GM18870 (cell line): Measurements from ENCODE around the gene KIF21A.

ENCODE experiments used
- ATAC-seq: cut with Tn5 transposase; IDR thresholded peaks from one replicate; pipeline ENCODE4 v1.9.1; 2021; ENCODE audit warnings: moderate library complexity; ENCODE audit not compliant: unreplicated experiment

The KIF21A gene

DNA sequence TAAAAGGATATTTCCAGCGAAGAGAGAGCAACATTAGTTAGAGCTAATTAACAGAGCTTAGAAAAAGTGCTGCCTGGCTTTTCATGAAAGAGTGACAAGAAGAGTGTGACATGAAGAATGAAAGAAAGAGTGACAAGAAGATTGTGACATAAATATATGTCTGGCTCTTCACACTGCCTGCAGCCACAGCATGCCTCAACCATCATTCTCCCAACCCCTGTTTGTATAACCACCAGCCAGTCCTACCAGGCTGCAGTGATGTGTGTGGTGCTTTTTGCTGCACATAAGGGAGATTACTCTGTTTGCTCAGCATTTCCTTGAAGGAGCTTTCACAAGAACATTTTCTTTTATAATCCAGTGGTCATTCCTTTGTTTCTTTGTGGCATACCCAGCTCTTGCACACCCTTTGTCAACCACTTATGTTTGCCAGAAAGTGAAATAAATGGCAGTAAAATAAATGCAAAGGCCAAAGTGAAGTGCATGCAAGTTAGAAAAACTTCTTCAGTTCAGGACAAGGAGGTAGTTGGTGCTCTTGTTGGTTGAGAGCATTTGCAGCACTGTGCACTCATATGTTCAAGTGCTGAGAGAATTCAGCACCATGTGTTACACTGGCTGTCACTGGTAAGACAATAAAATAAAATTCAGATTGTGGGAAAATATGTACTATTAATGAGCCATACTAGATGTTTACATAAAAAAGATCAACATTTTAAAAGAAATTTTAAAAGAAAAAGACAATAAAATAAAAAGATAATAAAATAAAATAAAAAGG, 50.6 kb downstream of the KIF21A start:
- ATAC-seq = no peak

DNA sequence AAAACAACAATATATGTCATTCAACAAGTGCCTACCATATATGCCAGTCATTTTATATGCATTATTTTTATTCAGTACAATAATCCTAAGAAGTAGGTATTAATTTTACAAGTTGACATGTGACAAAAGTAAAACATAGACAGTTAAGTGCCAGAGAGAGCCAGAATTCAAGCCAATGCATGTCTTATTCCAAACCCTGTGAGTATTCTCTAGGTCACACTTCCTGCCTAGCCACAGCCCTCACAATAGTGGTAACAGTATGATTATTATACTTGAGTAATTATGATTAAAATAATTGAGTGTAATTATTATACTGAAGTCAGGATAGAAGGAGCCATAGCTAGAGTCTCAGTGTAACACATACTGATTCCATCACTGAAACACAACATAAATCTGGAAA, 52.2 kb downstream of the KIF21A start:
- no peak for ATAC-seq

DNA sequence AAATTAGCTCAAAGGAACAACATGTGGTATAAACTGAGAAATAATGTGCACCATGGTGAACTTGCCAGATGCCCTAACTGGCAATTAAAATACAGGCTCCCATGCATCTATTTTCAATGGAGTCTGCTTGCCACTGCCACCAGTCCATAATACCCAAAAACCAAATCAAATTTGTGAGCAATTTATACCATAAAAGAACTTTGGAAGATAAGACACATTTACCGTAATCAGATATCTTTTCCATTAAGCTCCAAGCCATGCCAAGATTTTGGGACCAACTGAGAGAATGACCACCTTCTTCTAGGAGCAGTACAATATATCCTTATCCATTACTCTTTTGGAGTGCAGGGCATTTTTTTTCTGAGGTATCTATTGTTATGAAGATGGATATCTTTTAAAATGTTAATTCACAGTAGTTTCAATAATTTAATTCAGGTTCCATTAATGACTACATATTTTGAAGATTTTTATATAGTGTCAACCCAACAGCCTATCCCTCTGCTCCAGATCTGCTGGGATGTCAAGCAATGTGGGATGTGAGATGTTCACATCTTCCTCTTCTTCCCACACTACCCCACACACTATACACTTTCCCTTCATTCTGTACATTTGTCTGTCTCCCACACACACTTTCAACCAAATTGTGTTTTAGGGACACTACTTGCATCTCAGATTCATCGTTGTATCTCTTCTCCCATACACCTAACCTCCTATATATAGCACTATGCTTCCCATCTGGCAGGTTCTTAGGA, 53.3 kb downstream of the KIF21A start:
- no peak for ATAC-seq

DNA sequence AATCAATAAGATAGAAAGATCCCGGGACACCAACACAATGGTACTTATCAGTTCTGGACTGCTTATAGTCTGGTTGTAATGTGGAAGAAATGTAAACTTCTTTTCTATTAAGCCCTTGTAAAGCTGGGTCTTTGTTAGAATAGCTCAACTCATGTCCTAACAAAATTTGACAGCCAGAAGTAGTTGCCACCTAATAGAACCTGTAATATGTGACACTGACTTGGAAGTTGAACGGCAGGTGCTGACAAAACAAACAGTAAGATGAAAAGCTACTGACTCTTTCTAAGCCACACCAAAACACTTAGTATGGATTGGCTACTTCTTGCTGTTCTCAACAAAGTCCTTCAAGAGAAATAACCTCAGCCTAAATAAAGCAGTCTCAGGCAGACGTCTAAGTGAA, 56.6 kb downstream of the KIF21A start:
- ATAC-seq = no peak

DNA sequence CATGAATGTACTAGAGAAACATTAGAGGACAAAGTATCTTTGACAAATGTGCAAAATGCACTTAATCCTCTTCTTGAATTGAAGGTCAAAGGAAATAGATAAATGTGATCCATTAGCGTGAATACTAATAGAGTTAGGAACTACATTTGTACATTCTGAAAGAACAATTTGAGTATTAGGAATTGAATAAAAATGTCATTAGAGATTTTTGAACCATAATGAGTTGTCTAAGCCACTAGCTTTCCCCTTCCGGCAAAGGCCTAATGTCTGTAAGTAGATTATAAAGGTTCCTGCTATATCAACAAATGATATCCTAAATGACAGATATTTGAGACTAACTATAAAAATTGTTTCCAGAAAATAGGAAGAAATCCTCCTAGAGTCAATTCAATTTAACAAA, 59.8 kb downstream of the KIF21A start:
- ATAC-seq = no peak

DNA sequence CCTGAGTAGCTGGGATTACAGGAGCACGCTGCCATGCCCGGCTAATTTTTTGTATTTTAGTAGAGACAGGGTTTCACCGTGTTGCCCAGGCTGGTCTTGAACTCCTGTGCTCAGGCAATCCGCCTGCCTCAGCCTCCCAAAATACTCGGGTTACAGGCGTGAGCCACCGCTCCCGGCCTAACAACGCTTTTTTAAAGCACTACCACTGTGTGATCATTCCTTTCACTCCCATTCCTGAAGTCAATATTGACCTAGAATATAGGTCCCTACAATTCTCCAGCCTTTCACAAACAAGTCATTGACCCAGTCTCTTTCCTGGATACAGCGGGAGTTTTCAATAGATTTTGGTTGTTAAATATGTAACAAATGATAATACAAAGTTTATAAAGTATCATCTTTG, 62.8 kb downstream of the KIF21A start:
- ATAC-seq = no peak

DNA sequence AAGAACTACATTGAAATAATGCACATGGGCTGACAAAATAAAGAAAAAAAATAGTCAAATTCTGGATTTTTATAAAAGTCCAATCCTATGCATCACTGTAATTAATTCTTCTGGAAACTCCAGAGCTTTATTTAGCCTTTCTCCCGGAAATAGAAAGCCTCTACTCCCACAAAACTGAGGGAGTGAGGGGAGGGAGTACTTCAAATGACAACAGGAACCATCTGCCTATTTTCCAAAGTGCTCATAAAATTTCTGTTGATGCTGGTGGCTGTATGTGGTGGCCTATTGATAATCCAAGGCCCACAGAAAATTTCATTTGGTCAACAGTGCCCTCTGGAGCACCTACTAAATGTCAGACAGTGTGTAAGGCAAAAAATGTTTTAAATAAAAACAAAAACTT, 64.6 kb downstream of the KIF21A start:
- ATAC-seq = no peak

DNA sequence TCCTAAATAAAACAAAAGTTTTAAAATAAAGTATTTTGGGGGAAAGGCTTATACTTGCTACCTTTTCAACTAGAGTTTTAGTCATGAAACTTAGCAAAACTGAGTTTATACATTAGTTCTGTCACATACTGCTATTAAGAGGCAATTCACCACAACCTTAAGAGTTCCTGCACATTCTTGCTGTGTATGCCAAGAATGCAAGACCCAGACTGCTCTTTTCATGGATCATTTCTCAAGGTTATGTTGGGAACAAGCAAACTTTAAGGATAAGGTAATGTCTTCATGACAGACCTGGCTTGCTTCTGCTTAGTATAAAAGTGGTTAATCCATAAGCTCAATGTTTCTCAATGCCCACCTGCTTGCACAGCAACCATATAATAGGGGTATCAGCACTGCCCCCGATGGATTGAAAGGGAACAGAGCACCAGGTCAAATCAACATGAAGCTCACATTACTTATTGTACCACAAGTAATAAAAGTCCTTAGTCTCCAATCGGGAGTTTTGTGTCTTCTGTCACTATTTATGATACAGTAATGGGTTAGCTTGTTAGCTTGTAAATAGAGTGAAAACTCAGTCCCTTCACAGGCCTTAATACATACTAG, 67.6 kb downstream of the KIF21A start:
- ATAC-seq = no peak

DNA sequence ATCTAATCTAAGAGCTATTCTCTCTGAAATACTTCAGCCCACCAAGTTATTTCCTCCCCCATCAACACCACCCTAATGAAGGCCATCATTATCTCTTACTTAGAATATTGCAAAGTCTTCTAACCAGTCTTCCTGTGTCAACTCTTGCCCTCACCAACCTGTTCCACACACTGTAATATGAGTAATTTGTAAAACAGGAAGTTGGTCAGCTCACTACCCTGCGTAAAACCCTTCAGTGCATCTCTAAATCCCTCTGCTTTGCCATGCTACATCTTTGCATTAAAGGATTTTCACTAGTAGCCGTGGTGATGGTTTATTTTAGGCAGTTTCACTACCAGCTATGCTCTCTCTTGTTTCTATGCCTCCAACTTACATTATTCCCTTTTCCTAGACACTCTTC, 70.0 kb downstream of the KIF21A start:
- ATAC-seq = peak; percentile 90

DNA sequence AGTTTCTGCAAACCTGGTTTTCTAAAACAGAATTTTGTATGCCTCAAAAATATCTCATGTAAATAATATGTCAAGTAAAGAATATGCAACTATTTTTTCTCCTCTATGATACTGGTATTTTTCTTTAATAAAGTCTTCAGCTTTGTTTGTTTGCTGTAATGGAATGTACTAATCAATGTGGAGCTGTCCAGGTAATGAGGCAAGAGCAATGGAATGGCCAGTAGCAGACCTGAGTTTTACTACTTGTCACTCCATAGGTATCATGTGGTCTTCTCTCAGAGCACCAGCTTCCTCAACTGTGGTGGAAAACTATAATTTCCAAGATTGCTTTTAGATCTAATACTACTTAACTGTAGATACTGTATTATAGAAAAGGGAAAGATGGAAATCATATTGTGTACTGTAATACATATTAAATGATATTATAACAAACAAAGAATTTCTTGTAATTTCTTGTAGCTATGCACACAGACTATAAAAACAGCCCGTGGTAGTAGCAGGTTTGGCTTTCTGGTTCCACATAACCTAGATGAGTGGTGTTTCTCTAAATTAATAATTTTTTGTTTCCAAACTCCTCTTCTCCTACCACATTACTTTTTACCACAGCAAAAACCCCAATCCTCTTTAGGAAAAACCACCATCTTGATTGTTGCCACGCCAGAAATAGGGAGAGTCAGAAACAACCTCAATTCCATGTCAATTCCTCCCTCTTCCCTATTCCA, 70.6 kb downstream of the KIF21A start:
- ATAC-seq = no peak

DNA sequence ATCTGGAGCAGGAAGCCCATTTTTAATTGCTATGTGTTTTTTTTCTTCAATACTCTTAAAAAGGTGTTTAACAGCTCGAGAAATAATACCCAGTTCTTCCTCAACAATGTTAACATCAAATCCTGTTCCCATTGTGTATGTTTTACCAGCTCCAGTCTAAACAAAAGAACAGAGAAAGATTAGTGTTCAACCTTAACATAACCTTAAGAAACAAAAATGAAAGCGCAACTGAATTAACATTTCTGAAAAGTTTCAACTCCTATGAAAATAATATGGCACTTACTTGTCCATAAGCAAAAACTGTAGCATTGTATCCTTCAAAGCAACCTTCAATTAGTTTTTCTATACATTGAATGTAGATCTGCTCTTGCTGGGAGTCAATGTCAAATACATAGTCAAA, 73.2 kb downstream of the KIF21A start:
- ATAC-seq = no peak

DNA sequence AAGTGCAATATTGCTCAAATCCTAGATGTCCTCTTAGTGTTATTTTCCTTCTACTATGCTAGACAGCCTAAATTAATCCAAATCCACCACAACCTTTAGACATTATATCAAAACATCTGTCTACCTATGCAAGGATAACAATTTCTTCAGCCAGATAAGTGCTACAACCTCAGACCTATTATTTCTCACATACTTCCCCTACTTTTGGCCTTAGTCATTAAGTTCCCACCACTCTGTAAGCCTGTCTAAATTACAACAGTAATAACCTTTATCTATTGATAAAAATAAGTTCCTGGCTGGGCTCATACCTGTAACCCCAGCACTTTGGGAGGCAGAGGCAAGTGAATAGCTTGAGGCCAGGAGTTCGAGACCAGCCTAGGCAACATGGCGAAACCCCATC, 74.0 kb downstream of the KIF21A start:
- ATAC-seq = no peak

DNA sequence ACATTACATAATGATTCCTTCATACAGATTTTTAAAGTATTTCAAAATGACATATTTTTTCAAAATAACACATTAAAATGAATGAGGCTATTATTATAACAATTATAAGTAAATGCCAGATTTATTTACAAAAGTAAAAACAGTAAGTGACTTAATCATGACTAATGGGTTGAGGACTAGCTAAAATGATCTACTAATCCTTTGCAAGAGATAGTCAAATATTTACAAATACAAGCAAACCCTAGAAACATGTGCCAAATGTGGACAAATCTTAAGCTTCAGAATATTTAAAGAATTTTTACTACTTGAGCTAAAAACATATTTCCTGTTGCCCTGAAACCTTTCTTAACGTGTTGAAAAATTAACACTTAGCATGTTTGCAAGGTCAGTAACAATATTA, 74.8 kb downstream of the KIF21A start:
- no peak for ATAC-seq

DNA sequence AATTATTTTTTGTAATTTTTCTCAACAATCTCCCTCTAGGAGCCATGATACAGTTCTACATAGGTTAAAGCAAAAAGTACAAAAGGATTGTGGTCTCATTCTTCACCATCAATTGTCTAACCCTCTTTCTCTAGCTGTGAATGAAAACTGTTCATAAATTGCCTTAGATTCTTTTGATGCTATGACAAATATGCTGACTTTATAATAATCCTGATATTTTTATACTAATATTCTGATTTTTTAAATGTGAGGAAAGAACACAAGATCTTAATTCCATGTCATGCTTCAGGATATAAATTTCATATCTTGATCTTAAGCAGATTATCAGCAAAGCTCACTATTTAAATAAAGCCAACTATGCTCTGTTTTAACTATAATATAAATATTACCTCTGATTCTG, 75.4 kb downstream of the KIF21A start:
- ATAC-seq = no peak

DNA sequence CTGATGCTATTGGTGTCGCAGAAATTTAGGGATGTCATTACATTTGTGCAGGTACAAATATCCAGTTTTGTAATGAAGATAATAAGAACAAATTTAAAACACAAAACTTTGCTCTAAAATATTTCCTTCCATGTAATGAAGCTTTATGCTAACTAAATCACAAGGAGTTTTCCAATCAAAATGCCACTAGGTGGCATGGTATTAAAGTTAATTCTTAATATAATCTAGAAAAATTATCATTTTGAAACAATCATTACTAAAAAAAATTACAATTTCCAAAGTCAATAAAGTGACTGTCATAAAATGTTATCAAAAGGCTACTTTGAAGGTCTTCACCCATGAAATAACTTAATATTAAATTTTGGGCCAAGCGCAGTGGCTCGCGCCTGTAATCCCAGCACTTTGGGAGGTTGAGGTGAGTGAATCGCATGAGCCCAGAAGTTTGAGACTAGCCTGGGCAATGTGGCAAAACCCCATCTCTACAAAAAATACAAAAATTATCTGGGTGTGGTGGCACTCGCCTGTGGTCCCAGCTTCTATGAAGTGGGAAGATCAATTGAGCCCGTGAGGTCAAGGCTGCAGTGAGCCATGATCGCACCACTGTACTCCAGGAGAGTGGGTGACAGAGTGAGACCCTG, 77.4 kb downstream of the KIF21A start:
- no peak for ATAC-seq

DNA sequence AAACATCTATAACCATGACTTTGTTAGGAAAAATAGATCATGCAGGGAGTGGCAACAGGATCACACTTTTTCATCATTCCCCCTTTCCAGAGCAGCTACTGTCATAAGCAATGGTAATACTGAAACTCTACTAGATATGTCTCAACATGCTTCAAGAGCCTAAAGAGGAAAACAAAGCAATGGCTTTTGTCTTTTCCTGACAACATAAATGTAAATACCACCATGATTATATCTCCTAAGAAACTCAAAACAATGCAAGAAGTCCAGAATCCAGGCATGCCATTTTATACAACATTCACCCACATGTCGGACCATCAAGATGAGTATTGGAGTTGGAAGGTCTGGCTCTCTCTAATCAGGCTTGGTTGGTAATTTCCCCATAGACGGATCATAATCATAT, 78.7 kb downstream of the KIF21A start:
- ATAC-seq = no peak

DNA sequence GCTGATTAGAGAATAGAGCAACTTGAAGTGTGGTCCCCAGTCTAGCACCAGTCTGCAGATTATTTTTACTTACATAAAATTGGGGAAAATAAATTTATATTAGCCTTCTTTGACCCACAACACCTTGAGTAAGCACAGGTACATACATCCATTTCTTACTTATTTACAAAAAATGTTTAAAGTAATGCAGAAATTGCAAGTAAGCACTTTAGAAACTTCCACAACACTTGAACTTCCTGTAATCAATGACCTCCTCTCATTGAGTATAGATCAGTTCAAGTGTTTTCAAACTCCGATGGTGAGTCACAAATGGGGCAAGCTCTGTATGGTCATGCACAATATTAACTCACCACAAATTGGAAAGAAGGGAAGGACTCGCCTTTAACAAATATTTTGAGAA, 83.3 kb downstream of the KIF21A start:
- ATAC-seq = no peak

DNA sequence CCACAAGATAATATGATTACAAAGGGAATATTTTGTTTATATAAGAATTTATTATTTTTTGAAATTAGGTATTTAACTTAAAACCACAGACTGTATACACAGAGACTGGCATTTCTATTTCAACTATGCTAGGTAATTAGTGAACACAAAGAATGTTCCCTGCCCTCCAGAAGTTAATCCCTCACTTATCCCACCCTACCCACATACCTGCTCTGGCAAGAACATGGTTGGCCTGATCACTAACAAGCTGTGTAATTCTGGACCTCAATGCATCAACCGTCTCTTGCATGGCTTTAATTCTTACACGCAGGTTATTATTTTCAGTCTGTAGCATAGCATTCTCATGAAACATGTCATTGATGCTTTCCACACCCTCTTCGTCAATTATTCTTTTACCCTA, 85.9 kb downstream of the KIF21A start:
- ATAC-seq = no peak

DNA sequence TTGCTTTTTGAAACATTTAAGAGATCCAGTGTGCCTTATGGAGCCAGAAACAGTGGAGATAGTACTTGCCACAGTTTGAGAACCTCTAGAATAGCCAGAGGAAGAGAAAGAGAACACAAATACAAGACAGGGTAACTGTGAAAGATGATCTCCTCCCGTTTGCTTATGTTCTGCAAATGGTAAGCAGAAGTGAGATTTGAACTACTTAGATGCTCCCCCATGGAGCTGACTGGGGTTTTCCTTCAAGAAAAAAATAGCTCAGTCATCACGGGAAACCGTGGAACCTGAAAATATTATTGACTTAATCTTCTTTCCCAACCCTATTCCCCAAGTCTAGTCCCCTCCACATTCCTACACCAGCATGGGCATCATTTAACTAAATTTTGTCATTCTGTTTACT, 87.1 kb downstream of the KIF21A start:
- no peak for ATAC-seq

DNA sequence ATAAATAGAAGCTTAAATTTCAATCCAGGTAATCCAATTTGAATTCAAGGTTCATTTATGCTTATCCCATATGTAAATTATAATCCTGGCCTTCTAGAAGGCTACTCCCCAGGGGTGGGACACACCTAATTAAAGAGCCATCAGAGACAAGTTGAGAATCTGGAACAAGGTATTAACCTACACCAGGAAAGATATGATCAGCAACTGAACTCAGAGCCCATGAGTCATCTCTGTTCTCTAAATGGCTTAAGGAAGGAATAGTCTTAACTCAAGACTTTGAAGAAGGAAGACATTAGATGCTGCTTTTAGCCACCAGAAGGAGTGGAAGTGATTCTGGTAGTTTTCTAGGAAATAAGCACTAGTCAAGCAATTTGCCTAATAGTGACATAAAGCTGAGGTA, 88.0 kb downstream of the KIF21A start:
- no peak for ATAC-seq

DNA sequence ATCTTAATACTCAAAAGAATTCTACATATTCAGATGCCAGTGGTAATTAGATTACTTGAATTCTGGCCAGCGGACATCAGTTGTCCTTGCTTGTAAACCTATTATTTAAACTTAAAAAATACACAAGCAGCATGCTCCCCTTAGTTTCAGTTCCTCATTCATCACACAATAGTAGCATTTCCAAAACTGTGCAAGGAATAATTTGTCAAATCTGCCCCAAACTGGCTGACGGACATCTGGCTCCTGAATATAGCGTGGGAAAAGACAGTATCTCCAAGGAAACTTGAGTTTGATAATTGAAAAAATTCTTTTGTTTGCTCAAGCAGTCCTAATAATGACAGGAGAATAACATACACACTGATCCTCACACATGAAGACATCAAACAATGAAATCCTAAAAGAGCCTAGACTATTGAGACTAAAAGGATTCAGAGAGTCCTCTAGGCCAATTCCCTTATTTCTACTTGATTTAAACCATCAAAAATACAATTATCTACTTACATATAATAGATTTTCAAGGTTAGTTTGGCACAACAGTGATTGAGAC, 90.4 kb downstream of the KIF21A start:
- ATAC-seq = no peak
